ENCODE data around the gene CBY1.

DNA sequence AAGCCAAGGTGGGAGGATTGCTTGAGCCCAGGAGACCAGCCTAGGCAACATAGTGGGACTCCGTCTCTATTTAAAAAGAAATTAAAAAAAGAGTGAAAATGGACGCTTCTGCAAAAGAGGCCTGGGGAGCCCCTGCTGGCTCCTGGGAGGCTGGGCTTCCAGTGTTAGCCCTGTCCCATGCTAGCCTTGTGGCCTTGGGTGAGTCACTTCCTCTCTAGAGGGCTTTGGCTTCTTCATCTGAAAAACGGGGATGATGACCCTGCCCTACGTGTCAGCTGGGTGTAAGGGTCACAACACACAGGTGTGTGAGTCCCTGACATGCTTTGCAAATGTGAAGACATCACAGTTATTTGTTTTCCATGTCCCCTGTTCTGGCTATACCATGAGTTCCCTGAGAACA lies 33.1 kb upstream of the CBY1 start:
- TF ChIP-seq, protein P1, sequence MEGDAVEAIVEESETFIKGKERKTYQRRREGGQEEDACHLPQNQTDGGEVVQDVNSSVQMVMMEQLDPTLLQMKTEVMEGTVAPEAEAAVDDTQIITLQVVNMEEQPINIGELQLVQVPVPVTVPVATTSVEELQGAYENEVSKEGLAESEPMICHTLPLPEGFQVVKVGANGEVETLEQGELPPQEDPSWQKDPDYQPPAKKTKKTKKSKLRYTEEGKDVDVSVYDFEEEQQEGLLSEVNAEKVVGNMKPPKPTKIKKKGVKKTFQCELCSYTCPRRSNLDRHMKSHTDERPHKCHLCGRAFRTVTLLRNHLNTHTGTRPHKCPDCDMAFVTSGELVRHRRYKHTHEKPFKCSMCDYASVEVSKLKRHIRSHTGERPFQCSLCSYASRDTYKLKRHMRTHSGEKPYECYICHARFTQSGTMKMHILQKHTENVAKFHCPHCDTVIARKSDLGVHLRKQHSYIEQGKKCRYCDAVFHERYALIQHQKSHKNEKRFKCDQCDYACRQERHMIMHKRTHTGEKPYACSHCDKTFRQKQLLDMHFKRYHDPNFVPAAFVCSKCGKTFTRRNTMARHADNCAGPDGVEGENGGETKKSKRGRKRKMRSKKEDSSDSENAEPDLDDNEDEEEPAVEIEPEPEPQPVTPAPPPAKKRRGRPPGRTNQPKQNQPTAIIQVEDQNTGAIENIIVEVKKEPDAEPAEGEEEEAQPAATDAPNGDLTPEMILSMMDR (IDR thresholded peaks at IDR 0.05) = no peak
- TF ChIP-seq POLR2A (IDR thresholded peaks at IDR 0.05) = no peak
